ENCODE results near the gene IDS. TPM values are rescaled to one million over a fixed set of nuclear protein-coding genes. Genes with fewer than 3 reads are reported as not detected.

IDS gene, protein sequence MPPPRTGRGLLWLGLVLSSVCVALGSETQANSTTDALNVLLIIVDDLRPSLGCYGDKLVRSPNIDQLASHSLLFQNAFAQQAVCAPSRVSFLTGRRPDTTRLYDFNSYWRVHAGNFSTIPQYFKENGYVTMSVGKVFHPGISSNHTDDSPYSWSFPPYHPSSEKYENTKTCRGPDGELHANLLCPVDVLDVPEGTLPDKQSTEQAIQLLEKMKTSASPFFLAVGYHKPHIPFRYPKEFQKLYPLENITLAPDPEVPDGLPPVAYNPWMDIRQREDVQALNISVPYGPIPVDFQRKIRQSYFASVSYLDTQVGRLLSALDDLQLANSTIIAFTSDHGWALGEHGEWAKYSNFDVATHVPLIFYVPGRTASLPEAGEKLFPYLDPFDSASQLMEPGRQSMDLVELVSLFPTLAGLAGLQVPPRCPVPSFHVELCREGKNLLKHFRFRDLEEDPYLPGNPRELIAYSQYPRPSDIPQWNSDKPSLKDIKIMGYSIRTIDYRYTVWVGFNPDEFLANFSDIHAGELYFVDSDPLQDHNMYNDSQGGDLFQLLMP
- 64.3 and 65.6 TPM in 2 replicates for total RNA-seq

GRCh38 chrX:149504915-149505651 is at the start of gene IDS:
IDS (minus strand) TSS chrX:149505306; CDS start chrX:149505137, 169 bp downstream.

GRCh38 chrX:149549701-149550100 is 44.6 kb upstream of the IDS start, which contains the start of gene HSFX3:
HSFX3 (minus strand) TSS chrX:149549924; CDS start chrX:149549852, 72 bp downstream.

GRCh38 chrX:149540621-149541520 is 35.8 kb upstream of the IDS start, which contains the start of gene EOLA1:
EOLA1 (plus strand) TSS chrX:149541012; CDS start chrX:149545631, 4,619 bp downstream.

Other genes with a start within 250 kb of the IDS start
- 13.1 and 13.2 TPM in 2 replicates for gene EOLA1, start 35.7 kb upstream of the IDS start, total RNA-seq
- gene HSFX3, start 44.6 kb upstream of the IDS start, total RNA-seq, result not detected in 2 replicates
- gene MAGEA9B, start 82.2 kb upstream of the IDS start, total RNA-seq, result not detected in 2 replicates
- 0.22 TPM in 1 of 2 replicates, not detected in the other for gene HSFX2, start 90.0 kb upstream of the IDS start, total RNA-seq
- 16.3 and 18.7 TPM in 2 replicates for gene TMEM185A, start 126.5 kb upstream of the IDS start, total RNA-seq
- not detected in 2 replicates for gene MAGEA11, start 206.8 kb upstream of the IDS start, total RNA-seq

Data from articular chondrocyte of knee joint (primary cell).